HepG2 (cell line): ENCODE results near the gene CRHR1.

ENCODE experiments used
- CREM ChIP-seq, 2 experiments: sonication (generic) in 1 of 2; formaldehyde crosslinking in 1 of 2; IDR thresholded peaks; 2 replicates each; pipeline versions ENCODE4 v1.4.0 to v1.6.1; 2016 to 2020; ENCODE audit warnings: antibody characterized with exemption in 1 of 2, mild to moderate bottlenecking in 1 of 2, missing genetic modification reagents in 1 of 2
- GZF1 ChIP-seq: sonication (generic); formaldehyde crosslinking; IDR thresholded peaks from 2 replicates; pipeline ENCODE4 v1.5.1; 2020; ENCODE audit warnings: mild to moderate bottlenecking, missing genetic modification reagents
- RAD21 ChIP-seq: fragments of 450-650 bp; formaldehyde crosslinking; IDR thresholded peaks from 2 replicates; pipeline ENCODE4 v1.5.0; 2020; ENCODE audit warnings: mild to moderate bottlenecking
- RXRA ChIP-seq: sonication (generic); formaldehyde crosslinking; IDR thresholded peaks from 2 replicates; pipeline ENCODE4 v1.5.1; 2020; ENCODE audit warnings: missing genetic modification reagents
- ZBTB1 ChIP-seq: sonication (generic); formaldehyde crosslinking; IDR thresholded peaks from 2 replicates; pipeline ENCODE4 v1.4.0; 2020; ENCODE audit warnings: missing genetic modification reagents, borderline replicate concordance
- ZNF101 ChIP-seq: sonication (generic); formaldehyde crosslinking; IDR thresholded peaks from 2 replicates; pipeline ENCODE4 v1.4.0; 2020; ENCODE audit warnings: mild to moderate bottlenecking, low read depth, missing genetic modification reagents, borderline replicate concordance
- ZNF558 ChIP-seq: sonication (generic); formaldehyde crosslinking; IDR thresholded peaks from 2 replicates; pipeline ENCODE4 v1.9.0; 2022; ENCODE audit warnings: mild to moderate bottlenecking, missing genetic modification reagents, borderline replicate concordance
- TF ChIP-seq, protein P1 (sequence below): sonication (generic); formaldehyde crosslinking; IDR thresholded peaks from 2 replicates; pipeline ENCODE4 v1.5.0; 2020; ENCODE audit warnings: mild to moderate bottlenecking, missing genetic modification reagents, moderate library complexity

DNA sequence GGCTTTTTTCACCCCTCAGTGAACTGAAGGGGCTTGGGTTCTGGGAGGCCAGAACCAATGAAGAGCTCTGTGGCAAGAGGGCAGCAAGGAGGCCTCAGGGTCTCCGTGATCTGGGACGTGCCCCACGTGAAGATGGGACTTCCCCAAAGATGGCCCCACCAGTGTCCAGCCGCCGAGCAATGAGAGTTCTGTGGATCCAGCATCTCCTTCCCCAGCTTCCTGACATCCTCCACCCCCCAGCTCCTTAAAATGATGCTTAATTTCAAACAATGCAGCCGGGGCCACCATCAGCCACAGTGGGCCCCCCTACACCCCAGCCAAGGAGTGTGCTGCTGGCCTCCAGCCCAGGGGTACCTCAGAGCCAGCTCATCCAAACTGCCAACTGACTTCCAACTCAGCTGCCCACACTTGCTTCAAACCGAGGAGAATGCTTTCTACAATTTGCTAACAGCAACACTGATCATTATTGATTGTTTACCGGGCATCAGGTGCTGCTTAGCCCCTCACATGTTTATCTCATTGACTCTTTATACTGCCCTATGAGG, 54.7 kb downstream of the CRHR1 start:
- TF ChIP-seq CREM (IDR thresholded peaks at IDR 0.05) = no peak
- no peak for TF ChIP-seq CREM (CRISPR knock-in tag; IDR thresholded peaks at IDR 0.05)
- TF ChIP-seq, protein P1, sequence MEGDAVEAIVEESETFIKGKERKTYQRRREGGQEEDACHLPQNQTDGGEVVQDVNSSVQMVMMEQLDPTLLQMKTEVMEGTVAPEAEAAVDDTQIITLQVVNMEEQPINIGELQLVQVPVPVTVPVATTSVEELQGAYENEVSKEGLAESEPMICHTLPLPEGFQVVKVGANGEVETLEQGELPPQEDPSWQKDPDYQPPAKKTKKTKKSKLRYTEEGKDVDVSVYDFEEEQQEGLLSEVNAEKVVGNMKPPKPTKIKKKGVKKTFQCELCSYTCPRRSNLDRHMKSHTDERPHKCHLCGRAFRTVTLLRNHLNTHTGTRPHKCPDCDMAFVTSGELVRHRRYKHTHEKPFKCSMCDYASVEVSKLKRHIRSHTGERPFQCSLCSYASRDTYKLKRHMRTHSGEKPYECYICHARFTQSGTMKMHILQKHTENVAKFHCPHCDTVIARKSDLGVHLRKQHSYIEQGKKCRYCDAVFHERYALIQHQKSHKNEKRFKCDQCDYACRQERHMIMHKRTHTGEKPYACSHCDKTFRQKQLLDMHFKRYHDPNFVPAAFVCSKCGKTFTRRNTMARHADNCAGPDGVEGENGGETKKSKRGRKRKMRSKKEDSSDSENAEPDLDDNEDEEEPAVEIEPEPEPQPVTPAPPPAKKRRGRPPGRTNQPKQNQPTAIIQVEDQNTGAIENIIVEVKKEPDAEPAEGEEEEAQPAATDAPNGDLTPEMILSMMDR (CRISPR knock-in tag) = no peak
- no peak for TF ChIP-seq RAD21 (CRISPR knock-in tag)
- no peak for TF ChIP-seq GZF1 (CRISPR knock-in tag)
- no peak for TF ChIP-seq ZBTB1 (CRISPR knock-in tag)
- no peak for TF ChIP-seq ZNF101 (CRISPR knock-in tag)
- no peak for TF ChIP-seq RXRA (CRISPR knock-in tag)
- no peak for TF ChIP-seq ZNF558 (CRISPR knock-in tag)
